SU-DHL-6 (cell line): ENCODE measurements around the gene RRP1B.

Experiments used
- H2AFZ ChIP-seq: fragments of 200-600 bp; sonication (generic); 2 replicates; pipeline ENCODE4 v1.6.1; 2014; ENCODE audit warnings: low read depth, mild to moderate bottlenecking, moderate library complexity, mixed read lengths, antibody characterized with exemption, low read length; ENCODE audit not compliant: severe bottlenecking
- H3F3A ChIP-seq: fragments of 200-600 bp; shearing (Covaris generic); 2 replicates; pipeline ENCODE4 v1.6.0; 2016; ENCODE audit warnings: antibody characterized with exemption, mild to moderate bottlenecking; ENCODE audit not compliant: insufficient read depth
- H3K27ac ChIP-seq: fragments of 200-600 bp; sonication (generic); 2 replicates; pipeline ENCODE4 v1.5.1; 2016; ENCODE audit warnings: low read depth, mild to moderate bottlenecking, low read length, moderate library complexity, mixed read lengths
- H3K27me3 ChIP-seq: fragments of 200-600 bp; sonication (generic), shearing (Covaris generic); 2 replicates; pipeline ENCODE4 v1.6.0; 2014; ENCODE audit warnings: mild to moderate bottlenecking, low read length
- H3K36me3 ChIP-seq: fragments of 200-600 bp; sonication (generic); 2 replicates; pipeline ENCODE4 v1.6.1; 2014; ENCODE audit warnings: mild to moderate bottlenecking, low read length, mixed read lengths
- H3K4me2 ChIP-seq: fragments of 300-600, 200-600 bp; shearing (Covaris generic), sonication (generic); 2 replicates; pipeline ENCODE4 v1.6.0; 2014; ENCODE audit warnings: low read length, low read depth, mild to moderate bottlenecking; ENCODE audit not compliant: poor library complexity, severe bottlenecking
- H3K4me3 ChIP-seq: fragments of 200-600 bp; sonication (generic); 2 replicates; pipeline ENCODE4 v1.5.1; 2014; ENCODE audit warnings: antibody characterized with exemption, low read length, mild to moderate bottlenecking, mixed read lengths; ENCODE audit not compliant: insufficient read depth, poor library complexity, severe bottlenecking
- H3K79me2 ChIP-seq: fragments of 200-600 bp; sonication (generic); 2 replicates; pipeline ENCODE4 v1.6.1; 2014; ENCODE audit warnings: mild to moderate bottlenecking, low read length, moderate library complexity; ENCODE audit not compliant: insufficient read depth
- H3K9ac ChIP-seq: fragments of 200-600 bp; sonication (generic); 2 replicates; pipeline ENCODE4 v1.7.0; 2014; ENCODE audit warnings: mild to moderate bottlenecking, low read length
- H3K9me2 ChIP-seq: fragments of 200-600 bp; sonication (generic); replicated peaks from 2 replicates; pipeline ENCODE4 v1.6.1; 2014; ENCODE audit warnings: low read length; ENCODE audit not compliant: insufficient read depth
- H3K9me3 ChIP-seq: fragments of 200-600 bp; sonication (generic); 2 replicates; pipeline ENCODE4 v1.6.1; 2014; ENCODE audit warnings: low read length, mixed read lengths; ENCODE audit not compliant: insufficient read depth
- H4K20me1 ChIP-seq: fragments of 200-600 bp; sonication (generic); 2 replicates; pipeline ENCODE4 v1.6.1; 2014; ENCODE audit warnings: low read depth, mild to moderate bottlenecking, antibody characterized with exemption, low read length, moderate library complexity, mixed read lengths
- EZH2phosphoT487 ChIP-seq: fragments of 200-600 bp; sonication (generic), shearing (Covaris generic); conservative IDR thresholded peaks from 2 replicates; pipeline ENCODE4 v1.6.1; 2018; ENCODE audit warnings: mild to moderate bottlenecking, antibody characterized with exemption, low read length, moderate library complexity, mixed read lengths
- TF ChIP-seq, protein P1 (sequence below): fragments of 200-600 bp; sonication (generic); IDR thresholded peaks from one replicate; pipeline ENCODE4 v1.5.1; 2017; ENCODE audit warnings: antibody characterized with exemption, mild to moderate bottlenecking, low read length, moderate library complexity; ENCODE audit not compliant: insufficient read depth, poor library complexity, severe bottlenecking

Gene RRP1B

DNA sequence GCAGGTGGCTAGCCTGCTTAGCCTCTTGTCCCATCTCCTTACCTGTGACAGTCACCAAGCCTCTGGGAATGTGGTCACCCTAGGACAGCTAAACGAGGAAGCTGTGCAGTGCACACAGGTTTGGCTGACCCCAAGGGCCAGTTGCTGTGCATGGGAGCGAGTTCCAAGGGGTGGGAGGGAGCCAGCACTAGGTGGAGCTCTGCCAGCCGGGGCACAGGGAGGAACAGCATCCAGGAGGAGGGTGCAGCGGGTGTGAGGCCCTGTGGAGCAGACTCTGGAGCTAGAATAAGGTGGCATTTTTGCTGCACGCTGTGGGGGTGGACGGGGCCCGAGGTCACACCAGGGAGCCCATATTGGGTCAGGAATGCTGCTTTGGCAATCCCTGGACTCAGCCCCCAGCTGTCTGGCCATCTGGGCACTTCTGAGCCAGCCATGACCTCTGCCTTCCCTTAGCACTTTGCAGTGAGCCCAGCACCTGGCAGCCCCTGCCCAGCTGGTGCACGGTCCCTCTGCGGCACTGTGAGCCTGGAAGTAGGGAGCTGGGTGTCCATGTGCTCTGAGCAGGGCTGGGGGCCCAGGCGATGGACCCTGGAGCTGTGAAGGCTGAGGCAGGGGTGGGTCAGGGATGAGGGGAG, 68.3 kb downstream of the RRP1B start:
- H3K4me2 ChIP-seq = peak overlapping the region; percentile 59
- H3K9ac ChIP-seq = no peak overlapping the region
- no peak overlapping the region for H3K4me3 ChIP-seq
- peaks cover 4% of the 10 kb centered on the region; the same call in 1 of the 2 replicates for H3F3A ChIP-seq
- no peak overlapping the region for H3K27ac ChIP-seq
- TF ChIP-seq EZH2phosphoT487 = no peak
- TF ChIP-seq, protein P1, sequence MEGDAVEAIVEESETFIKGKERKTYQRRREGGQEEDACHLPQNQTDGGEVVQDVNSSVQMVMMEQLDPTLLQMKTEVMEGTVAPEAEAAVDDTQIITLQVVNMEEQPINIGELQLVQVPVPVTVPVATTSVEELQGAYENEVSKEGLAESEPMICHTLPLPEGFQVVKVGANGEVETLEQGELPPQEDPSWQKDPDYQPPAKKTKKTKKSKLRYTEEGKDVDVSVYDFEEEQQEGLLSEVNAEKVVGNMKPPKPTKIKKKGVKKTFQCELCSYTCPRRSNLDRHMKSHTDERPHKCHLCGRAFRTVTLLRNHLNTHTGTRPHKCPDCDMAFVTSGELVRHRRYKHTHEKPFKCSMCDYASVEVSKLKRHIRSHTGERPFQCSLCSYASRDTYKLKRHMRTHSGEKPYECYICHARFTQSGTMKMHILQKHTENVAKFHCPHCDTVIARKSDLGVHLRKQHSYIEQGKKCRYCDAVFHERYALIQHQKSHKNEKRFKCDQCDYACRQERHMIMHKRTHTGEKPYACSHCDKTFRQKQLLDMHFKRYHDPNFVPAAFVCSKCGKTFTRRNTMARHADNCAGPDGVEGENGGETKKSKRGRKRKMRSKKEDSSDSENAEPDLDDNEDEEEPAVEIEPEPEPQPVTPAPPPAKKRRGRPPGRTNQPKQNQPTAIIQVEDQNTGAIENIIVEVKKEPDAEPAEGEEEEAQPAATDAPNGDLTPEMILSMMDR = no peak
- no peaks in the 10 kb centered on the region for H3K9me3 ChIP-seq
- H3K36me3 ChIP-seq = no peaks in the 10 kb centered on the region
- no peaks in the 10 kb centered on the region for H3K79me2 ChIP-seq
- no peak overlapping the region for H2AFZ ChIP-seq
- H3K9me2 ChIP-seq = no peaks in the 10 kb centered on the region
- H4K20me1 ChIP-seq = no peaks in the 10 kb centered on the region
- no peaks in the 10 kb centered on the region for H3K27me3 ChIP-seq

DNA sequence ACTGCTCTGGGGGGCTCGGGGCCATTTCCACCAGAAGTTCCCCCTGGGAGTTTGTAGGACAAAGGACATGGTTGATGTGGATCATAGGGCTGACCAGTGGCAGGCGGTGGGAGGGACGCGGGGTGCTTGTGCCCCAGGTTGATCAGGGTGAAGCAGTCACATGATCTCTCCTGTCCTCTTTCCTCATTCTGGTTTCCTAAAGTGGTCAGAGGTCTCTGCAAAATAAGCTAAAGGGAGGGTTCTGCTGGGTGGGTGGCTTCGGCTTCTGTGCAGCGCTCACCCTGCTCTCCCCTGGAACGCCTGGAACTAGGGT, 68.8 kb downstream of the RRP1B start:
- peak overlapping the region; percentile 46 for H3K9ac ChIP-seq
- TF ChIP-seq EZH2phosphoT487 = no peak
- TF ChIP-seq, protein P1 = no peak
- H2AFZ ChIP-seq = peak overlapping the region; percentile 58
- H3K27ac ChIP-seq = no peak overlapping the region
- H3K4me3 ChIP-seq = peak overlapping the region; percentile 34
- H3K9me3 ChIP-seq = no peaks in the 10 kb centered on the region
- no peaks in the 10 kb centered on the region for H3K36me3 ChIP-seq
- peaks cover 4% of the 10 kb centered on the region; the same call in 1 of the 2 replicates for H3F3A ChIP-seq
- H3K4me2 ChIP-seq = peak overlapping the region; percentile 59
- no peaks in the 10 kb centered on the region for H3K27me3 ChIP-seq
- no peaks in the 10 kb centered on the region for H3K79me2 ChIP-seq
- no peaks in the 10 kb centered on the region for H4K20me1 ChIP-seq
- no peaks in the 10 kb centered on the region for H3K9me2 ChIP-seq

DNA sequence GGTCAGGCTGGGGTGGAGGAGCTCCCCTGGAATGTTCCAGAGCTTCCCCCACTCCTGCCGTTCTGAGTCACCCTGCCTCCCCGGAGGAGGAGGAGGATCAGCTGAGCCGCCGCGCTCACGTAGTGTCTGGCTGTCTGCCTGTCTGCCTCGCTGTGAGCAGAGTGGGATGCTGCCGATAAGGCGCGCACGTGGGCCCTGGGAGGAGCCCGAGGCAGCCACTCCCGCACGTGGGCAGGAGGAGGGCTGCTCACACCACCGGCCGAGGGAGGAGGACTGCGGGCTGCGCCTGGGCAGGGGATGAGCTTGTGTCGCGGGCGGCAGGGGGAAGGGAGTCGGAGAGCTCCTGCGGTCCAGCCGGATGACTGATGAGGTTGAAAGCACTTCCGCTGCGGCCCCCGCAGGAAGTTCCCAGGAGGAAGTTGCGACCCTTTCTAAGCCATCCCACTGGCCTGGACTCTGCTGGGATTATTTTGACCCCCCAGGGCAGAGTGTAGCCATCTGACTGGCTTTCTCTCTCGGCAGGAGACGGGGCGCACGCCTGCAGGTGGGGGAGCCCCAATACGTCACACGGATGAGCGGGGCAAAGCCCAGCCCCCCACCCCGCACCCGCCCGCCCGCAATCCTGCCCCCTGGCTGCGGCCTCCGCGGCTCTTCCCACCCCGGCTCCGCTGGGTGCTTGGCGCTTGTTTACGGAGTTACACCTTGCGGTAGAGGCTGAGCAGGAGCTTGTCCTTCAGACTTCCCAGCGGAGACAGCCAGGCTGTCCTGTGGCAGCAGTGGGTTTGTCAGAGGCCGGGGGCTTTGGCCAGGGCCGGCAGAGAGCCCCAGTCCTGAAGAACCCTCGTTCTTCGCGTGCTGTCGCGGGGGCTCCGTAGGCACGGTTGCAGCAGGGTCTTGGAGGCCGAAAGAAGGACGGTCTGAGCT, 69.4 kb downstream of the RRP1B start:
- H3K36me3 ChIP-seq = no peaks in the 10 kb centered on the region
- H3K4me3 ChIP-seq = peak overlapping the region; percentile 34
- H3K9me3 ChIP-seq = no peaks in the 10 kb centered on the region
- peak overlapping the region; percentile 58 for H2AFZ ChIP-seq
- no peaks in the 10 kb centered on the region for H3K79me2 ChIP-seq
- no peaks in the 10 kb centered on the region for H3K9me2 ChIP-seq
- H3K27me3 ChIP-seq = no peaks in the 10 kb centered on the region
- TF ChIP-seq, protein P1 = no peak
- no peak for TF ChIP-seq EZH2phosphoT487
- H3F3A ChIP-seq = peaks cover 4% of the 10 kb centered on the region; the same call in 1 of the 2 replicates
- H3K9ac ChIP-seq = peak overlapping the region; percentile 46
- H3K27ac ChIP-seq = no peak overlapping the region
- H4K20me1 ChIP-seq = no peaks in the 10 kb centered on the region
- H3K4me2 ChIP-seq = peak overlapping the region; percentile 59
